GM19023 (cell line): Measurements from ENCODE around the gene SLC5A1.
"Not testable (repeated sequence)": the region's sequence is repeated elsewhere in the genome, so short reads cannot be mapped to it uniquely, and the experiment has no call there.

ENCODE experiments used
- ATAC-seq: cut with Tn5 transposase; IDR thresholded peaks from one replicate; pipeline ENCODE4 v1.9.1; 2021; ENCODE audit warnings: mild to moderate bottlenecking, moderate library complexity; ENCODE audit not compliant: unreplicated experiment

SLC5A1 gene

GRCh38 chr22:32083814-32084213 is 40.8 kb downstream of the SLC5A1 start:
- no peak for ATAC-seq

- no peak for ATAC-seq
Observed at GRCh38 chr22:32088084-32088483, 45.0 kb downstream of the SLC5A1 start.

DNA sequence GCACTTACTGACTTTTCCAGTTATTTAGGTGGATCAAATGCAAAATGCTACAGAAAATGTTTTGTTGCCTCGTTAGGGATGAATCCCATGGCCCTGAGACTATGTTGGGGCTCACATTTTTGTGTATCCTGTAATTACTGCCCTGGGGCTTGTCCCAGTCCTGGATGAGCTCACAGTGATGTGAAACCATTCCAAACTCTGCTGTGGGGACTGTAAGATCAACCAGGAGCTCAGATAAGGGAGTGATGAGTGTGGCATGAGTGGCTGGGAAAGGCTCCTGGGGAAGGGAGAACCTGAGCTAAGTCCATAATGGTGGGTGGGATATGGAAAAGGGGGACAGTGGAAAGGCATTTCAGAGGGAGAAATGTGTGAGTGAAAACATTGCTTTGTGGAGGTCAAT is 54.0 kb downstream of the SLC5A1 start:
- ATAC-seq = no peak

DNA sequence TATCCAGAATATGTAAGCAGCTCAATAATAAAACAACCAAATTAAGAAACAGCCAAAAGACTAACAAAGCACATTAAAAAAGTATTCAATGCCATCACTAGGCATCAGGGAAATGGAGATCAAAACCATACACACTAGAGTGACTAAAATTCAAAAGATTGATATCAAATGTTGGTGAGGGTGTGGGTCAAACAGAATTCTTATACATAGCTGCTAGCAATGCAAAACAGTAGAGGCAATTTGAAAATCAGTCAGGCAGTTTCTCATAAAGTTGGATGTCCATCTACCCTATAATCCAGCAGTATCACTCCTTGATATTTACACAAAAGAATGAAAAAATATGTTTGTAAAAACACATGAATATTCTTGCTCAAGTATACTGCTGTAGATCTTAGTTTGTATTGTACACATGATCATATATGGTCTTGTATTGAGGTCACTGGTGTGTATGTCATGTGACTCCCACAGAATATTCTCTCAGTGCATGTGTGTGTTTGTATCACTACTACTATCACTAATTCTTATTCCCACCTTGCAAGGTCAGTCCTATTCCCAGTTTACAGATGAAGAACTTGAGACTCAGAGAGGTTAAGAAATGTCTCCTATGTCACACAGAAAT is 54.9 kb downstream of the SLC5A1 start:
- ATAC-seq = no peak

DNA sequence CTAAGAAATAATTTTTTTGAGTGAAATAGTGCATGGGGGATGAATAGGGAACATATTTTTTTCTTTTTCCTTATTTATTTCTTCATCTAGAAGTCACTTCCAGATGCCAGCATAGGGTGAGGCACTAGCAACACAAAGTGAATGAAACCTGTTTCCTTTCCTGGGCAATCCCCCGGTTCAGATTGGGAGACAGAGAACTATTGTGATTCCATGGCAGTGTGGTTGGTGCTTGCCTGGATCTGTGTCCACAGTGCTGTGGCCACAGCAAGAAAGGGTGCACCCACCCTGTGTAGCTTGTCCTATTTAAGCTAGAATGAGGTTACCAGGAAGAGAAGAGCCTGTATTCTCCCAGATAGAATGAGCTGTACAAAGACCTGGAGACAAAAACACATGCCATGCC is 57.6 kb downstream of the SLC5A1 start:
- no peak for ATAC-seq

DNA sequence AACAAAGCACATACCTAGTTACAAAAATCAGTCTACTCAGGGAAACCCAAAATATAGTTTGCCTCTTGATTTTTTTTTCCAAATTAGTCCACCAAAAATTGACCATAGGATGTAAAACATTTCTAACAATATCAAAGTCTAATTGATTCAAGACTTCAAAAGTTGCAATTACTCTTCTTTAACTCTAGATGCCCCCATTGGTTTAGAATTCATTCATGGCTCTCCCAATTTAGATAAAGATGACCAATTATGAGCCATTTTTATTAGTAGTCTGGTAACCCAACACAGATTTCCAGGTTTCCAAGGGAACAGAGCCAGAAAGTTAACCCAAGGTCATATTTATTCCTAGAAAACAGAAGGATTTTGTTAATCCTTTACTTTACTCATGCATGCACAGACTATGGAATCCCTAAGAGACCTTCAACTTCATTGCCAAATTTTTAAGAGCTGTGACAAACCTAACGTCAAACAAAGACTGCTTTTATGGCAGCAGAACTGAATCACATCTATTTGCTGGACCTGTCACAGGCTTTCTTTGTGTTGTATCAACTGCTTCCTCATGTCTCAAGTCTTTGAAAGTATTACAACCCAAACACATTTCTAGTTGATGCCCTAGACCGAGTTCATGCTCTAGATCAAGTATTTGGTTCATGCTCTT is 60.7 kb downstream of the SLC5A1 start:
- ATAC-seq = no peak

DNA sequence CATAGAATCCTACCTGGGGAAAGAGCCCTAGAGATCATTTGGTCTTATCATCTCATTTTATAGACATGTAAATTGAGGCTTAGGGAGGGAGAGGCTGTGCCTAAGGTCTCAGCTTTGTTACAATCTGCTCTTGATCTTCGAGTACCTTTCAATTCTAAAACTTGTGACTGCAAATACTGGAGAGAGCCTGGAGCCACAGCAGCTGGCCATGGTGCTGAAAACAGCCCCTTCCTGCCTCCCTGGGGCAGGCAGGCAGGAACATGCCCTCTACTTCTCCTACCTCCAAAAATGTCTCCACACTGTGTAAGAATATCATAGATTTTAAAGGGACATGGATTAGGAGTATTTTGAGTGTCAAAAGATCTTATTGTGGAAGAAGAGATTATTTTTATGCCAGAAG is 63.9 kb downstream of the SLC5A1 start:
- ATAC-seq = no peak

GRCh38 chr22:32112380-32112779 is 69.3 kb downstream of the SLC5A1 start:
- ATAC-seq = no peak

GRCh38 chr22:32119568-32120235 is 76.6 kb downstream of the SLC5A1 start:
- no peak for ATAC-seq

DNA sequence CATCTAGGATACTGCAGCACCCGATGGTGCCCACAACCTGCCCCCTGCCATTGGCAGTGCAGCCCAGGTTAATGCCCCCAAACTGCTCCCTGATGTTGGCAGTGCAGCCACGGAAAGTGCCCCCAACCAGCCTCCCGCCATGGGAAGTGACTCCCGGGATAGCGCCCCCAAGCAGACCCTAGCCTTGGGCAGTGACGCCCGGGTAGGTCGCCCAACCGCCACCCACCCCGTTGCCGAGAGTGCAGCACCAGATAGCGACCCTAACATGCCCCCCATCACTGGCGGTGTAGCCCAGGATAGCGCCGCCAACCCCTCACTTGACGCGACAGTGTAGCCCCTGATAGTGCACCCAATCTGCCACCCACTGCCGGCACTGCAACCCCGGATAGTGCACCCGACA is 77.5 kb downstream of the SLC5A1 start:
- no peak for ATAC-seq

DNA sequence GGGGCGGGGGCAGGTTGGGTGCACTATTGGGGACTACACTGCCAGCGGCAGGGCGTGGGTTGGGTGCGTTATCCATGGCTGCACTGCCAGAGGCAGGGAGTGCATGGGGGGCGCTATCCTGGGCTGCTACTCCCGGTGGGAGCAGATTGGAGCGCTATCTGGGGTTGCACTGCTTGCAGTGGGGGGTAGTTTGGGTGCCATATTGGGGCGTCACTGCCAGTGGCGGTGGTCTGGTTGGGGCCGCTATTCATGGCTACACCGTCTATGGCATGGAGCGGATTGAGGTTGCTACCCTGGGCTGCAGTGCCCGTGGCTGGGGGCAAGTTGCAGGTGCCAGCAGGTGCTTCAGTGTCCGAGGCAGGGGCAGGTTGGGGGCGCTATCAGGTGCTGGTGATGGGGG is 79.8 kb downstream of the SLC5A1 start:
- ATAC-seq = no peak

- ATAC-seq = no peak
Observed at GRCh38 chr22:32123657-32124056, 80.6 kb downstream of the SLC5A1 start.

- no peak for ATAC-seq
Observed at GRCh38 chr22:32127904-32128303, 84.8 kb downstream of the SLC5A1 start.

GRCh38 chr22:32130464-32130863 is 87.4 kb downstream of the SLC5A1 start:
- ATAC-seq = no peak

GRCh38 chr22:32132126-32132525 is 89.1 kb downstream of the SLC5A1 start:
- no peak for ATAC-seq

DNA sequence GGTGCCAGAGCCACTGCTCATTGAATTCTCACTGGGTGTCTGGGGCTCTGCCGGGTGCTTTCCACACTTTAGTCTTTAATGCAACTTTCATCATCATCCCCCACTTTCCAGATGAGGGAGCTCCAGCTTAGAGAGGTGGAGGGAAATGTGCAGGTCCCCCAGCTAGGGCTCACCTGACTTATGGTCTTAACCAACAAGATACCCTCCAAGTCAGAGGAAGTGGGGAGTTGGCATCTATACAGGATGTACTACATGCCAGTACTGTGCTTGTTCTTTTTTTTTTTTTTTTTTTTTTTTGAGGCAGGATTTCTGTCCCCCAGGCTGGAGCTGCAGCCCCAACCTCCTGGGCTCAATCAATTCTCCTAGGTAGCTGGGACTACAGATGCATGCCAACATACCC is 89.7 kb downstream of the SLC5A1 start:
- no peak for ATAC-seq

DNA sequence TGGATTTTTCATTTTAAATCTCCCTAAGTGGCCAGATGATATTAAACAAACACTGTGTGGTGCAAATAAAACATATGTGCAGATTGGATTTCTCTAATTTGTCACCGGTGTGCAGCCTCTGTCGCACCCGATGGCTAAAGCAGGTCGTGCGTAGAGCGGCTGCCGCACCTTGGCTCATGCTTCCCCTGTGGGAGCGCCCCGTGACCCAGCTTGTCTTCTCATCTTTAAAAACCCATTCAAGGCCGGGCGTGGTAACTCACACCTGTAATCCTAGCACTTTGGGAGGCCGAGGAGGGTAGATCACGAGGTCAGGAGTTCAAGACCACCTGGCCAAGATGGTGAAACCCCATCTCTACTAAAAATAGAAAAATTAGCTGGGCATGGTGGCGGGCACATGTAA is 91.7 kb downstream of the SLC5A1 start:
- ATAC-seq = not testable (repeated sequence)

- ATAC-seq = not testable (repeated sequence)
Observed at GRCh38 chr22:32135958-32136357, 92.9 kb downstream of the SLC5A1 start.

GRCh38 chr22:32136881-32137280 is 93.8 kb downstream of the SLC5A1 start:
- not testable (repeated sequence) for ATAC-seq

- not testable (repeated sequence) for ATAC-seq
Observed at GRCh38 chr22:32137731-32138324, 94.8 kb downstream of the SLC5A1 start.

- ATAC-seq = not testable (repeated sequence)
Observed at GRCh38 chr22:32138576-32138975, 95.5 kb downstream of the SLC5A1 start.

- not testable (repeated sequence) for ATAC-seq
Observed at GRCh38 chr22:32140688-32141087, 97.6 kb downstream of the SLC5A1 start.
